Amniotic epithelial cell (primary cell): ENCODE results near the gene FFAR2.
"Not testable (repeated sequence)": the region's sequence is repeated elsewhere in the genome, so short reads cannot be mapped to it uniquely, and the experiment has no call there.

Source experiments
- DNase-seq: peaks from one replicate; pipeline ENCODE4 v3.0.0-alpha.2; 2010; ENCODE audit warnings: low read depth

FFAR2 gene

GRCh38 chr19:35447606-35448469 lies at the start of gene FFAR2:
Gene FFAR2, plus strand, starts transcription at chr19:35448257. Its CDS starts 1,458 bp downstream, at chr19:35449715.
- DNase-seq: no peak

- no peak for DNase-seq
Observed at GRCh38 chr19:35398570-35398969, 49.5 kb upstream of the FFAR2 start.

- no peak for DNase-seq
Observed at GRCh38 chr19:35399231-35399630, 48.8 kb upstream of the FFAR2 start.

GRCh38 chr19:35399948-35400772 lies 47.9 kb upstream of the FFAR2 start:
- no peak for DNase-seq

- no peak for DNase-seq
Observed at GRCh38 chr19:35400773-35401100, 47.3 kb upstream of the FFAR2 start.

GRCh38 chr19:35401416-35401815 lies 46.6 kb upstream of the FFAR2 start:
- DNase-seq: not testable (repeated sequence)

- no peak for DNase-seq
Observed at GRCh38 chr19:35403116-35403760, 44.8 kb upstream of the FFAR2 start.

- peak; percentile 53 for DNase-seq
Observed at GRCh38 chr19:35404879-35405622, 43.0 kb upstream of the FFAR2 start.

GRCh38 chr19:35407619-35408018 lies 40.4 kb upstream of the FFAR2 start:
- DNase-seq: no peak

GRCh38 chr19:35408284-35409171 lies 39.5 kb upstream of the FFAR2 start:
- no peak for DNase-seq

- DNase-seq: no peak
Observed at GRCh38 chr19:35409191-35409590, 38.9 kb upstream of the FFAR2 start.

GRCh38 chr19:35410487-35410886 lies 37.6 kb upstream of the FFAR2 start:
- no peak for DNase-seq

- no peak for DNase-seq
Observed at GRCh38 chr19:35414442-35414841, 33.6 kb upstream of the FFAR2 start.

GRCh38 chr19:35416331-35416730 lies 31.7 kb upstream of the FFAR2 start:
- DNase-seq: no peak

- no peak for DNase-seq
Observed at GRCh38 chr19:35417278-35417677, 30.8 kb upstream of the FFAR2 start.

GRCh38 chr19:35417713-35418534 lies 30.1 kb upstream of the FFAR2 start:
- DNase-seq: no peak

GRCh38 chr19:35419046-35419445 lies 29.0 kb upstream of the FFAR2 start:
- no peak for DNase-seq

- no peak for DNase-seq
Observed at GRCh38 chr19:35419805-35420204, 28.3 kb upstream of the FFAR2 start.

GRCh38 chr19:35421362-35421761 lies 26.7 kb upstream of the FFAR2 start:
- DNase-seq: no peak

- not testable (repeated sequence) for DNase-seq
Observed at GRCh38 chr19:35423406-35423805, 24.7 kb upstream of the FFAR2 start.
